Measurements from ENCODE around the gene ZFR2.

The ZFR2 gene

DNA sequence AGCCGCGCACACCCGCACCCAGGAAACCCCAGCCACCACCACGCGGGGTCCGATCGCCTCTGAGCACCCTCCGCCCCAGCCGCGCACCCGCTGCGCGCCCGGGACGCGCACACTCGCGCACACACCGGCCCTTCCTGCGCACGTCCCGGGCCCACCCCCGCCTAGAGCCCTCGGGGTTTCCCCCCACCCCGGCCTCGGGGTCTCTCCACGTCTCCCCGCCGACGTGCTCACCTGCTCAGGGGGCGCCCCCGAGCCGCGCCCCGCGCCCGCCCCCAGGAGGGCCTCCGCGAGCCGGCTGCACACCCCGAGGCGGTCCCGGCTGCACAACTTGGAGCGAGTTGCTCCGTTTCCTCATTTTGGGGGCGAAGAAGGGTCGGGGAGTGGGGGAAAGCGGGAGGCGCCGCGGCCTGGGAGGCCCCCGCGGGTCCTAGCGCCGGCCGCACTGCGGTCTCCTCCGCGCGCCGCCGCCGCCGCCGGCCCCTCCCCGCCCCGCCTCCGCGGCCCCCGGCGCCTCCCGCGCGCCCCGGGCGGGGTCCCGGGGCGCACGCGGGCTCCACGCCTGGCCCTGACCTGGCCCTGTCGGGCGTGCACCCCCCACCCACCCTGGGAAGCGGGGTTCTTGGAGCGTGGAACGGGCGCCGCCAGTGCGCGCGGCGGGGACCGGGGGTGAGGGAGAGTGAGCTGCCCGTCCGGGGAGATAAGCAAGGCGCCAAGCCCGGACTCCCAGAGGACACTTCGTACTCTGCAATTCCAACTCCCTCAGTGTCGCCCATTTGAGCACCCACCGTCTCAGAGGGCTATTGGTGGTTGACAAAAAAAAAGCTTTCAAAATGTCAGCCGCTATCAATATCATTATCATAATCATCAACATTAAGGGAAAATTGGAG, 82.7 kb downstream of the ZFR2 start, which contains the start of gene MATK:
MATK (minus strand) TSS at position 444 of the 887 bp plus-strand sequence. CDS start 1,246 bp downstream, outside the sequence.
- DNase-seq (ENCODE audit: low spot score): no peak

DNA sequence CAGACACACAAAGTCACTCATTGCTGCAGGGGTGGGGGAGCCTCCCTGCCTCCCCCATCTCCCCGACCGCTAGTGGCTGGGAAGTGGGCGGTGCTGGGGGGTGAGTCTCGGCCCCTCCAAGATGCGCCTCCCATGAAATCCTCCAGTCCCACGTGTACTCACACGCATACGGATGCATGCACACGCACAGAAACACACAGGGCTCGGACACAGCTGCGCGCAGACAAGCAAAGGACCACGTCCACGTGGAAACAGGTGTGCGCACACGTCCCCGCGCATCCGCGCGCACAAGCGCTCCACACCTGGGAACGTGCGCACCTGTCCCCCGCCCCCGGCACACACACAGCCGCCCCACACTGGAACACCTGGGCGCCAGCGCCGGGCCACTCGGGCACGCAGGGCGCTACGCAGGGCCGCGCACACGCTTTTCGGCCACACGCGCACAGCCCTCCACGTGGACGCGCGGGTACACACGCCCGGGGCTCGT, 83.3 kb downstream of the ZFR2 start:
- peak; percentile 4 for DNase-seq (ENCODE audit: low spot score)

DNA sequence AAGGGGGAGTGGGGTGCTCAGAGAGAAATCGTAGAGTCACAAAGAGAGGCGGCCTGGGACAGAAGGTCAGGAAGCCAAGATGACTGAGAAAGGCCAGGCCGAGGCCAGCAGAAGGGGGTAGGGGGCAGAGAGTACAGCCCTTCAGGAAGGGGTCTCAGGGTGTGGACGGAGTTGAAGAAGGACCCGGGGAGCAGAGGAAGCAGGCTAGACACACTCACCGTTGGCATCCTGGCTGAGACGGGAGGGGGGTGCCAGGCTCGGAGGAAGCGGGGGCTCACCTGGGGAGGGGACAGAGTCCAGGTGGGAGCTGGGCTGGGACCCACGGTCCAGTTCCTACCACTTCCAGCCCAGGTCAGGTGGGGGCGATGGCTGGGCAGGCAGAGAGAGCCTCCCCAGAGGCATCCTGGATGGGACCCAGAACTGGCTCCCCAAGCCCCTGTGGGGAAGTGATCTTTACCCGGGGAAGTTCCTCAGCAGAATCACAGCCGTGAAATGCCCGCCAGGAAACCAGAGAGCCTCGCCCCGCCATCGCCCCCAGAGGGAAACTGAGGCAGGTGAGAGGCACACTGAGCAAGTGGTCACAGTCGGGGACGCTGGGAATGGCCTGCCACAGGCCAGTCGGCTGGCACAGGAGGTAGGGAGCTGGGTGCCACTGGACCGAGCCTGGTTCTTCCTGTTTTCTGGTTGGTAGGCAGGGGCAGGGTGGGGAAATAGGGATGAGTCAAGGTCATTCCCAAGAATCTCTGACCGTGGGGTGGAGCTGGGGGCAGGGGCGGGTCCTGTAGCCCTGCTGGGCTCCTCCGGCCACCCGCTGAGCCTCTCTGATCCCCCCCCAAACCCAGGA, 84.0 kb downstream of the ZFR2 start:
- DNase-seq (ENCODE audit: low spot score): peak; percentile 45

DNA sequence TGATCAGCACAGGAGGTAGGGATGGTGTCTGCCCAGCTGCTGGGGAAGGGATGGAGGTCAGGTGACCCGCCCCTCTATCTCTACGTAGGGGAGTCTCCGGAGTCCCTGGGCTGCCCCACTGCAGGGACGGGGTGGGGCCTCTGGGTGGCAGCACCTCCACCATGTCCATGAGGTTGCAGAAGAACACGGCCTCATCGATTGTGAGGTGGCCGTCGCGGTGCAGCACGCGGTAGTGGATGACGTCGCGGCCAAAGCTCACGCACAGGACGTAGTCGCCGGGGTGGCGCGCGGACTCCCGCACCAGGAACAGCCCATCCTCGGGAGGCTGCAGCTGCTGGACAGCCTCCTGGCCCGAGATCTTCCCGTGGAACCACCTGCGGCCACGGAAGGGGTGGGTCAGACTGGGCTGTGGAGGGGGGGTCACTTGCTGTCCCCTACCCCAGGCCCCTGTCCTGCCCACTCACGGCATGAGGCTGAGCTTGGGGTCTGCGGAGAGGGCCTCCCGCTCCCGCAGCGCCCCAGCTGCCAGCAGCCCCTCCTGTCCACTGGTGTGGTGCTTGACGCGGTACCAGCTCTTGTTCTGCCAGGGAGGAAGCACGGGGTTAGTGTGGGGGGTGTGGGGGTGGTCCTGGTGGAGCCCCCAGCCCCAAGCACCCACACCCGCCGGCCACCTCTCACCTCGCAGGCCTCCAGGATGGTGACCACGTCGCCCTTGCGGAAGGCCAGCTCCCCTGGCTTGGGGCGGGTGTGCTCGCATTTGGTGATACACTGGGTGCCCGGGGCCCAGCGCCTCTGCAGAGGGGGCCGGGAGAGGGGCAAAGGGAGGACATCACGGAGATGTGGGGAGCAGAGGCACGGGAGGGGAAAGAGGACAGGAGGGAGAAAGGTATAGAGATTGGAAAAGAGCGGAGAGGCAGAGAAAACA, 84.9 kb downstream of the ZFR2 start:
- DNase-seq (ENCODE audit: low spot score): no peak

DNA sequence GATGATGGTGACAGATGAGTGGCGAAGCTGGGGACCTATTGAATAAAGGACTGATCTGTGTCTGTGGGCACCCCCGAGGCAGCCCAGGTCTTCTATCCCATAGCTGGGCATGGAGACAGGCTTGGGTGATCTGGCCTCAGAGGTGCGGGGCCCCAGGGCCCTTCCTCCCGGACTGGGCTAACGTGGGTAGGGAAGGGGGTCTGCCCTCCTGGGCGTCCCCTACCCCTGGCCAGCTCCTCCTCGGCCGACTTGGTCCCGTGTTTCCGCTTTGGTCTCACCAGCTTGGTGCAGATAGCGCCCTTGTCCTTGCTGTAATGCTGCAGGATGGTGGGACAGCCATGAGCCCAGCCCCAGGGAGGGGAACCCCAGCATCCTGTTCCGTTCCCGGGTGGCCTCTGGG, 85.9 kb downstream of the ZFR2 start:
- no peak for DNase-seq (ENCODE audit: low spot score)

DNA sequence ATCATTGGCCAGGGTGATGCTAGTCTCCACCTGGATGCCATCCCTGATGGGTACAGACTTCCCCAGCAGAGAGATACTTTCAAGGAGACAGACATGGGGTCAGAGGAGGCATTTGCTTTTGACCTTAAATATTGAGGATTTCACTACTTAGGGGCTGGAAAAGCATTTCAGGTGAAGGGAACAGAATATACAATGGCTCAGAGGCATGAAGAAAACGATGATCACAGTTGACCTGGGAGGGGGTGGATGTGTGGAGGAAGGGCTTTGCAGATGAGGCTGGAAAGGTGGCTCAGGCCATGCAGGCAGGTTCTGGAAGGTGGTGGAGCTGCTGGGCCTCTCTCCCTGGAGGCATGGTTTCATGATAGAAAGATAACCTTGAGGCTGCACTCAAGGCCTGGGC, 86.5 kb downstream of the ZFR2 start:
- DNase-seq (ENCODE audit: low spot score): no peak

DNA sequence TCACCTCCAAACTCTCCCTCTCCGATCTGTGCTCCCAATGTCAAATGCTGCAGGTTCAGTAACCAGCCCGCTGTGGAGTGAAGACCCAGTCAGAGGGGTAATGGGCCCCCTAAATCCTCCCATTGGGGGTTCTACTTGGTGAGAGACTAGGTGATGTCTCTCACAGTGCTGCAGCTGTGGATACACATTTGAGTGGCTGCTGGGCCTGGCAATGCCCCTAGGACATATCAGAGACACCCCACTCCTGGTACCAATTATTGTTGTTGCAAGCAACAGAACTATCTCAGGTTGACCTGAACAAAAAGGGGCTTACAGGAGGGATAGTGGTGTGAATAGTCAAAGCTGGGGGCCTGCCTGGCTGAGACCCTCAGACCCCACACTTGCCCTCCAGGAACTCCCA, 87.2 kb downstream of the ZFR2 start:
- no peak for DNase-seq (ENCODE audit: low spot score)

DNA sequence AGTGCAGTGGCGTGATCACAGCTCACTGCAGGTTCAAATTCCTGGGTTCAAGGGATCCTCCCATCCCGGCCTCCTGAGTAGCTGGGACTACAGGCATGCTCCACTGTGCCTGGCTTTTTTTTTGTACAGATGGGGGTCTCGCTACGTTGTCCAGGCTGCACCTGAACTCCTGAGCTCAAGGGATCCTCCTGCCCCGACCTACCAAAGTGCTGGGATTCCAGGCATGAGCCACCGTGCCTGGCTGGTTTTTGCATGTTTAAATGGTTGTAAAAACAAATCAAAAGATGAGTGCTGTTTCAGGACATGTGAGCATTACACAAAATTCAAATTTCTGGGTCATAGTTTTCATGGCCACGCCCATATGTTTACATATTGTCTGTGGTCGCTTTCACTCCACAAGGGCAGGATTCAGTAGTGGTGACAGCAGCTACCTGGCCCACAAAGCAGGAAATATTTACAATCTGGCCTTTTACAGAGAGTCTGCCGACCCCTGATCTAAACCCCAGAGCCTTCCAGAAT, 88.0 kb downstream of the ZFR2 start:
- DNase-seq (ENCODE audit: low spot score): no peak

DNA sequence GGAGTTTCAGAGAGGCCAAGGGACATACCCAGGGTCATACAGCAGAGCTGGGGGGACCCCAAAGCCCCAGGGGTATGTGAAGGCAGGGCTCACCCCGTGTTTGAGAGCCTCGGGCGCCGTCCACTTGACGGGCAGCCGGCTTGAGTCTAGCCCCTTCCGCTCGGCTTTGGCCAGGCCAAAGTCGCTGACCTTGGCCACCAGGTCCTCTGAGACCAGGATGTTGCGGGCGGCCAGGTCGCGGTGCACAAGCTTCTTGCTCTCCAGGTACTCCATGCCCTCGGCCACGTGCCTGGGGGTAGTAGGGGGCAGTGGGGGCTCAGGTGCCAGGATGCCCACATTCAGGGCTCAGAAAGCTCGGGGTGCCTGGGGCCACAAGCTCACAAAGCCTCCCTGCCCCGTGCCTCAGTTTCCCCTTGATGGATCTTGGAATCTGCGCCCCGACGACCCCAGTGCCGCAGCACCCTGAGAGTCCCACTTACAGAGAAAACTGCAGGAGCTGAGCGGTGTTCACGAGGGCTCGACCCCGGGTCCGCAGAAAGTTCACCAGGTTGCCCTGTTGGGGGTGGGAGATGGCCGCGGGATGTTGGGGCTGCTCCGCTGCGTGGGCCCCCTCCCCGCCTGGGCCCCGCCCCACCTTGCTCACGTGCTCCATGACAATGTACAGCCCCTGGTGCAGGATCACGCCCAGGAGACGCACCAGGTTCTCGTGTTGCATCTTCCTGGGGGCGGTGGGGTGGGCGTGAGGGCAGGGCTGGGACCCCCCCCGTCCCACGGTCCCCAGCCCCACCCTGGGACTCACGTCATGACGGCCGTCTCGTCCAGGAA, 89.7 kb downstream of the ZFR2 start:
- no peak for DNase-seq (ENCODE audit: low spot score)

DNA sequence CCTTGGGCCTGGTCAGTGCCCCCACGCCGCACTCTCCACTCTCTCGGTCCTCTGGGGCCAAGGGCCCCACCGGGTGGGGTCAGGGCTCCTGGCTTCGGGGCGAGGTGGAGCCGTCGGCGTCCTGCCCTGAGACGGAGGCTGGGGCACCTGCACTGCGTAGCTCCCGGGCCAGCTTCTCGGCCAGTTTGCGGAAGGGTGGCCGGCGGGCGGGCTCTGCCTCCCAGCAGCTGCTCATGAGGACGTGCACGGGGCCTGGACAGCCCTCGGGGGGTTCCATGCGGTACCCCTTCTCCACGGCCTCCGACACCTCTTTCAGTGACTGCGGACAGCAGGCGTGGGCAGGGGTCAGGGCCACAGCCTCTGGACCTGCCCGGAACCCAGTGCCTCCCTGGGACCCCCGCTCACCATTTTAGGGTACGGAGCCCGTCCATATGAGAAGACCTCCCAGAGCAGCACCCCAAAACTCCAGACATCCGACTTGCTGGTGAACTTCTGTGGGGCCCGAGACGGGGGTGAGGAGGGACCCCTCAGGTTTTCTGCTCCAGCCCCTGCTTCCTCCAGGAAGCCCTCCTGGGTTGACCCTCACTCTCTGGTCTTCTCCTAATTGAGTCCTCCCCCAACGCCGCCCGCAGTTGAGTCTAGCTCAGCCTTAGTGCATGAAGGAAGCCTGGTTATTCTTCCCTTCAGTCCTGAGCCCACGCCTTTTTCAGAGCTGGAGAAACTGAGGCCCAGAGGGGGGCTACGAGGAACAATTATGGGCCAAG, 90.6 kb downstream of the ZFR2 start:
- DNase-seq (ENCODE audit: low spot score): no peak

DNA sequence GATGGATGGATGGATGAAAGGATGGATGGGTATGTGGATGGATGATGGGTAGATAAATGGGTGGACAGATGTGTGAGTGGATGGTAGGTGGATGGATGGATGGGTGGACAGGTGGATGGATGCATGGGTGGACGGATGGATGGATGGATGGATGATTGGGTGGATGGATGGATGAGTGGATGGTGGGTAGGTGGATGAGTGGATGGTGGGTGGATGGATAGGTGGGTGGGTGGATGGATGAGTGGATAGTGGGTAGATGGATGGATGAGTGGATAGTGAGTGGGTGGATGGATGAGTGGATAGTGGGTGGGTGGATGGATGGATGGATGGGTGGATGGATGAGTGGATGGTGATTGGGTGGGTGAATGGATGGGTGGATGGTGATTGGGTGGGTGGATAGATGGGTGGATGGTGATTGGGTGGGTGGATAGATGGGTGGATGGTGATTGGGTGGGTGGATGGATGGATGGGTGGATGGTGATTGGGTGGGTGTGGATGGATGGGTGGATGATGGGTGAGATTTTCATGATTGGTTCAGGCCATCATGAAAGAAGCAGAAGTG, 92.3 kb downstream of the ZFR2 start:
- DNase-seq (ENCODE audit: low spot score): no peak

DNA sequence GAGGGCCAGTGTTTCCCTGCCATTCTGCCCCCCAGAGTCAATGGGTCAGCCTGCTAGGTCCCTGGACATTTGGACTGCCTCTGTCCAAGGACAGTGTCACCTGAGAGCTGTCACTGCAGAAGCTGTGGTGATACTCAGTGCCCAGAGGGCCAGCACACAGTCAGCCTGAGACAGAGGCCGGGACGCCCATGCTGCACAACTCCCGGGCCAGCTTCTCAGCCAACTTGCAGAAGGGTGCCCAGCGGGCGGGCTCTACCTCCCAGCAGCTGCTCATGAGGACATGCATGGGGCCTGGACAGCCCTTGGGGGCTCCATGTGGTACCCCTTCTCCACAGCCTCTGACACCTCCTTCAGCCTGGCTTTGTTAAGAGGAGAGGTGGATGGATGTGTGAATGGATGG, 93.0 kb downstream of the ZFR2 start:
- no peak for DNase-seq (ENCODE audit: low spot score)

DNA sequence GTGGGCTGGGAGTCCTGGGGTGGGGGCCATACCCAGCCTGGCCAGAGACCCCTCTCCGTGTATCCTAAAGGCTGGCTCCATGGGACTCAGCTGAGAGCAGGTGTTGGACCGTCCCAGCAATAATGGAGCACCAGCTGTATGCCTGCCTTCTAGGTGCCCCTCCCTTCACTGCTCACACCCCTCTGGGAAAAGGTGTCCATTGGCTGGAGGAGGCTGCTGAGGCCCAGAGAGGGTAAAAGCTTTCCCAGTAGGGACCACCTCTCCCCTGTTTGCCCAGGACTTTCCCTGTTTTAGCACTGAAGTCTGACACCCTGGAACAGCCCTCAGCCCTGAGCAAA, 93.5 kb downstream of the ZFR2 start:
- DNase-seq (ENCODE audit: low spot score): no peak

DNA sequence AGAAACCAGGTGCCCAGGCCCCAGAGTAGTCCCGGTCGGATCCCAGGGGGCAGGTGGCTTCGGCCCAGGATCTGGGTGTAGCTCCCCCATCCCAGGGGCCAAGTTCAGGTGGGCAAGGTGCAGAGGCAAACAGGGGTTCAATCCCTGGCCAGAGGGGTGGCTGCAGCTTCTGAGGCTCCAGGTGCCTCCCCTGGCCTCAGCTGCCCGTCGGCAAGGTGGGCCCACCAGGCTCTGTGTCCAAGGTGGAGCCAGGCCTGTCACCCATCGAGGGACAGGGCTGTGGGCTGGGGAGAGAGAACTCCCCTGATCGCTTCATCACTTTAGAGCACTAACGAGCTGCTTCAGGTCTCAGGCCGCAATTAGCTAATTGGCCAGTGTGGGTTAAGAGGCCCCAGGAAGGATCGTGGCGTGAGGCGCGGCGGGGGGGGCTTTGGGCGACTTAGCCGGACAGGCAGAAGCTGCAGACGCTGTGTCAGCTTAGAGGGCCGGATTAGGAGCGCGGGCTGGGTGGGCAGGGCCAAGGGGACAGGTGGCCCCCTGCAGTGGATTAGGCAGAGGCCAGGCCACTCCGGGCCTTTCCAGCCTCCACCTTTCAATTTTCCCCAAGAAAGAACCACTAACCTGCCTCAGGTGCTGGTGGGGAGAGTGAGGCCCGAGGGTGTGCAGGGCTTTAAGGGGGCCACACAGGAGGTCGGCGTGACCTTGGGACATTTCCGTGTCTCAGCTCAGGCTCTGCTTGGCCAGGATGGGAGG, 94.0 kb downstream of the ZFR2 start:
- no peak for DNase-seq (ENCODE audit: low spot score)

DNA sequence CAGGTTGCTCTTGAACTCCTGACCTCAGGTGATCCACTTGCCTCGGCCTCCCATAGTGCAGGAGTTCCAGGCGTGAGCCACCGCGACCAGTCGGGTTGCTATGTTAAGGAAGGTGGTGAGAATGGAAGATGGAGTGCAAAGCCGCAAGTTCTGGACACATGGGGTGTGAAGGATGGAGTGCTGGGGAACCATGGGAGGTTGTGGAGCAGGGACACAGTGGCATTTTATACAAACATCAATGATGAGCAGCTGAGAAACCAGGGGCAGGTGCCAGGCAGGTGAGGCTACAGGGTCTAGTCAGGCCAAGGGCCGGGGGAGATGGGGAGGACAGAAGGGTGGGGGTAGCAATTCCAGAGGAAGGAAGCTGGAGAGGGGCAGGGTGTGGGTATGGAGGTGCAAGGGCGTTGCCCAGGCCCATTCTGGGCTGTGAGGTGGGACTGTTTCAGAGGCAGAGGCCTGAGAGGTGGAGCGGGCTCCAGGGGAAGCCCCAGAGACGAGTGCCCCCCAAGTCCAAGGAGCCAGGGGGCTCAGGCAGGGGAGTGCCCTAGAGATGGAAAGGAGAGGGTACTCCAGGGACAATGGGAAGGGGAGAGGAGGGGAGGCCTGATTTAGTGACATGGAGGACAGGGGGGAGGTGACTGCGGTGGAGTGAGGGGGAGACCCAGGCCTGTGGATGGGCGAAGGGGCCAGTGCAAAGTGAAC, 94.9 kb downstream of the ZFR2 start:
- DNase-seq (ENCODE audit: low spot score): no peak

DNA sequence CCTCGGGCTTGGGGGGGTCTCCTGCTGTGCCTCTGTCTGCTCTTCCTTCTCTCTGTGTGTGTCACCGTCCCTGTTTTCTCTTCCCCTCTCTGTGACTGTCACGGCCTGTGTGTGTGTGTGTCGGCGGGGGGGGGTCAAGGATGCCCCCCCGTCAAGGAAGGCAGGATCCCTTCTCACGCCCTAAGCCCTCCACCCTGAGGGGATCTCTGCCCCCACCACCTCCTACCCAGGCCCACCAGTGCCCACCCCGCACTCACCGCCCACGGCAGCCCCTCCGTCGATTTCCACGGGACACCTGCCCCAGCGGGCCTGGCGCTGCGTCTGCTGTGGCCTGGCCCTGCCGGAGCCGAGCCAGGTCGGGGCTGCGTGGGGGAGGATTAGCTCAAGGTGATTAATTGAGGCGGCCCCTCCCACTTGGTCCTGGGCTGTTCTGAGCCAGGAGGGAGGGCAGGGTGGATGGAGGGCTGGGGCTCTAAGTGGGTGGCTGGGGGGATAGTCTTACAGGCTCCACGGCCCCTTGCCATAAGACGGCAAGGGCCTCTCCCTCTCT, 96.9 kb downstream of the ZFR2 start, which contains the start of gene RAX2:
RAX2 (minus strand) TSS at position 323 of the 550 bp plus-strand sequence. CDS start 486 bp downstream, outside the sequence.
- DNase-seq (ENCODE audit: low spot score): no peak

DNA sequence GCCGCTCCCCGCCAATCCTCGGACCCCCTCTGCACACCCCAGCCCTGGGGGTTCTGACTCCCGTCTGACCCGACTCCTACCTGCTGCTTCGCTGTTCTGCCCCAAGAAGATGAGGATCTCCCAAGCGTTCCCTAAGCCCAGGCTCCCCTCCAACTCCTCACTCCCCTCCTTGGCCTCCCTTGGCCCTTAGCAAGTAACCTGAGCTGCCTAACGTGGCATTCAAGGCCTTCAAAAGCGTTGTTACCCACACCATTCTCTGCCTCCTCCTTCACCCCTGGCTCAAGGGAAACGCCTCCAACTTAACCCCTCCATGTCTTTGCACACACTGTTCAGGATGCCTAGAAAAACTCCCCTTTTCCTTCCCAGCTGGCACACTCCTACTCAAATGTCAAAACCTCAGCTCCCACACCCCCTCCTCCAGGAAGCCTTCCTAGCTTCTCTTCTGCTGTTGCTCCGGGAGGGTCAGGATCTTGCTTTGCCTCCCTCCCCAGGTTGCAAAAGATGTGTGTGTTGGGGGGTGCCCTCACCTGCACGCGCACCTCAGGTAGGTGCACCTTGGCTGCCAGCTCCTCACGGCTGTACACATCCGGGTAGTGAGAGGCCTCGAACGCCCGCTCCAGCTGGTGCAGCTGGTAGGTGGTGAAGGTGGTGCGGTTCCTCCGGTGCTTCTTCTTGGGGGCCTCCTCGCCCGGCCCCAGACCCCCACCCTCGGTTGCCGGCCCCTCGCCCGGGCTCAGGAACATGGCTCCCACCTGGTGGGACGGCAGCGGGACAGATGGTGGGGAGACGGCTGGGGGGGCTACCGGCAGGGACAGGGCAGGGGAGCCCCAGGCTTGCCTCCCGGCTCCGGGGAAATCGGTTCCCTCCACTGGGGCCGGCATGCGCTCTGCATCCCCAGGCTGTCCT, 97.6 kb downstream of the ZFR2 start:
- DNase-seq (ENCODE audit: low spot score): no peak

Data from kidney tubule cell (primary cell).